ENCODE data around the gene IL32.
"Not testable (repeated sequence)": the region's sequence is repeated elsewhere in the genome, so short reads cannot be mapped to it uniquely, and the experiment has no call there.

Gene IL32

DNA sequence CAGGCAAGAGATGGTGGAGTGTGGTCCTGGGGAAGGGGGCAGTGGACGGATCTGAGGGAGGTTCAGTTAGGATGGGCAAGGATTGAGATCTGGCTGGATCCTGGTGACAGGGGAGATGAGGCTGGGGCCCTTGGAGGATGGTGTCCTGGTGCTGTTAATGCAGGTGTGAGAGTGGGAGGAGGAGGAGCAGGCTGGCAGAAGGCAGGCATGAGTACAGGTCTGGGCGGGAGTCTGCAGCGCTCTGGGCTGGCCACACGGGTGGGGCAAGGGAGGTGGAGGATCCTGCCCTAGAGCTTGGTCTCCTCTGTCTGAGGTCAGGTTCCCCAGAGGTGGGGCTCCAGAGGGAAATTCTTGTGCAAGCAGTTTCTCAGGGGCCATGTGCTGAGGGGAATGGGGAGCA lies 6.7 kb downstream of the IL32 start:
- DNase-seq = not testable (repeated sequence)

DNA sequence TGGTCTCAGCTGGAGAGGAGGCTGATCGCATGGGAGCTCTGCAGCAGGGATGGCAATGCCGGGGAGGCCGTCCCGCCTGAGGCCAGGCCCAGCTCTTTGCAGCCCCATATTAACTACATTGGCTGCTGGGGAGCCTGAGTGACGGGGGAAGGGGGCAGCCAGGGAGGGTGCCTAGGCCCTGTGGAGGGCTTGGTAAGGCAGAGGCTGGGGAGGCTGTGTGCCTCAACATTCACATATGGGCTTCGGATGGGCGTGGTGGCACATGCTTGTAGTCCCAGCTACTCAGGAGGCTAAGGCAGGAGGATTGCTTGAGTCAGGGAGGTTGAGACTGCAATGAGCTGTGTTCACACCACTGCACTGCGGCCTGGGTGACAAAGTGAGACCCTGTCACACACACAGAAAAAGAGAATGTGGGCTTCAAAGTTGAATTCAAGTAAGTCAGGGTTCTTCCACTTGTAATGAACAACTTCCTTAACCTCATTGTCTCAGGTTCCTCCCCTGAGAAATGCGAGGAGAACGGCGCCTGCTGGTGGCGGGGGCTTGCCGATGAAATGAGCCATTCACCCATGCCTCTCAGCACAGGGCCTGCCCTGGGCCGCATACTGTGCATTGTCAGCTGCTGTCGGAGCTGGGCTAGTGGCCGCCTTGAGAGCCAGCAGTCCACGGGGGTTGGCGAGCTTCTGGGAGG lies 7.3 kb downstream of the IL32 start:
- not testable (repeated sequence) for DNase-seq

DNA sequence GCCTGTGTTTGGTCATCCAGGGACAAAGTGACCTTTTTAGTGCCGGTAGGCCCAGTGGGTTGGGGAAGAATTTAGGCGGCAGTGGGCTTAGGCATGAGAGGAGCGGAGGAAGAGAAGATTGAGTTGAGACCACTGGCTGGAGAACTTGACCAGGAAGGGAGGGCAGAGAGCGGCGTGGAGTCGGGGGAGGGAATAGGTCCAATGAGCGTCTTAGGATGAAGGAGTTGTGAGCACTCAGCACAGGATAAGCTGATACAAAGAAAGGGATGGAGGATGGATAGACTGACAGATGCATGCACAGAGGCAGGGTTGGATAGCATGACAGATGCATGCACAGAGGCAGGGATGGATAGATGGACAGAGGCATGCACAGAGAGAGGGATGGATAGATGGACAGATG lies 8.0 kb downstream of the IL32 start:
- no peak for DNase-seq

DNA sequence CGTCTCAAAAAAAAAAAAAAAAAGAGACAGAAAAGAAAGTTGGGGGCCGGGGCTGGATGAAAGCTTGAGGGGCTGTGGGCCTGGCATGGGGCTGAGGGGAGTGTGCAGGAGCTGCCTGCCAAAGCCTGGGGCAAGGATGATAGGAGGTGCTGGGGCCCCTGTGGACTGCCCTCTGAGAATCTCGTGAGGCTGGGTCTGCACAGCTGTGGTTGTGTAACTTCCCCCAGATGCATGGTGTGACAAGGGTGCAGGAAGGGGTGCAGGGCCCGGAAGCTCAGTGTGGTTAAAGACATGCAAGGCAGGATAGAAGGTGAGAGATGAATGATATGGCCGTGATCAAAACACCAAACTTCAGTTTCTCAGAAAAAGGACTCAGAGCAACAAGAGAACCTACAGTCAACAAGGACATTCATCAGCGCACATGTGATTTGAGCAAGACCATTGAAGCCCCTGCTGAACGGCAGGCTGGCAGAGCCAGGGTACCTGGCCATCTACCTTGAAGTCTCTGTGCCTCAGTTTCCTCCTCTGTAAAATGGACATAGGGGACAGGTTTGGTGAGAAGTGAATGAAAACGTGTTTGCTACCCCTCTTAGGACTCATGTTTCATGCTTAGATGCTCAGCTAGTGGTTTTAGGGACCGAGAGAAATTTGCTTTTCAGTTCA lies 9.6 kb downstream of the IL32 start:
- DNase-seq = peak; percentile 59 to 68

DNA sequence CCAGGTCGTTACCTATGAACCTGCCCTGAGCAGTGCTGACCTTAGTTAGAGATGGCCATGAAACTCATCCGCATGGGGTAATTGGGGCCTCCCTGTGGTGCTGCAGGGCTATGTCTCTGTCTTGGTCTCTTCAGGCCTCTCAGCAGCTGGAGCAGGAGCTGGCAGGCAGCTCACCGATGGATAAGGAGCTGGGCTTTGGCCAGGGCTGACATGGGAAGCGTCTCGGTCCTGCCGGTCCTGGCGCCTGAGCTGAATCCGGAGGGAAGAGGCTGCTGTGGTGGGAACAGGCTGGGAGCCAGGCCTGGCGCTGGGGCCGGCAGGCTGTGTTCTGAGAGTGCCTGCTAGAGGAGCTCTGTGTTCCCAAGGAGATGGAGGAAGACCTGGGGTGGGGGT lies 10.1 kb downstream of the IL32 start:
- DNase-seq = no peak

DNA sequence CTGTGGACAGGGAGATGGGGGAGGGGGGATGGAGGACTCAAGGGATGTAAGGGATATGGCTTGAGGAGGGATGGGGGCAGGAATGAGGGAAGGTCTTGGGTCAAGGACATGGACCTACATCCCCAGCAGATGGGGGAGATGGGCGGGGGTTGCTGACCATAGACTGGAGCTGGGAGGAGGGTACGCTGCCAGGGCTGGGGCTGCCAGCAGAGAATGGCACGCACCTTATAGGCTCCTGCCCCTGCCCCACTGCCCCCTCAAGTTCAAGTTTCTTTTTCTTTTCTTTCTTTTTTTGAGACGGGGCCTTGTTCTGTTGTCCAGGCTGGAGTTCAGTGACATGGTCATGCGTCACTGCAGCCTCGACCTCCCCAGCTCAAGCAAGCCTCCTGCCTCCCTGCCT lies 10.5 kb downstream of the IL32 start:
- not testable (repeated sequence) for DNase-seq

DNA sequence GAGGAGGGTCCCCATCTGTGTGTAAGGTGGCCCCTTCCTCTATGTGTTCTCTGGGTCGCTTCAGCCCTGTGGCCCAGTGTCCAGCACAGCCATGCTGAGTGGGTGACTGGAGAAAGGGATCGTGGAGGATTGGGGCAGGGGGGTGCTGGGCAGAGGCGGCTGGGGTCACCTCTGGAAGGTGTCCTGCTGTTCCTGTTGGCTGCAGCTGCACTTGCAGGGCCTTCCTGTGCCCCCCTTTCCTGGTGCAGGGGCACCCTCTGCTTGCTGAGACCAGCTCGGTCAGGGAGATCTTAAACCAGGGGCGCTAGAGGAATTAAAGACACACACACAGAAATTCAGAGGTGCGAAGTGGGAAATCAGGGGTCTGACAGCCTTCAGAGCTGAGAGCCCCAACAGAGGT lies 11.1 kb downstream of the IL32 start:
- DNase-seq = no peak

DNA sequence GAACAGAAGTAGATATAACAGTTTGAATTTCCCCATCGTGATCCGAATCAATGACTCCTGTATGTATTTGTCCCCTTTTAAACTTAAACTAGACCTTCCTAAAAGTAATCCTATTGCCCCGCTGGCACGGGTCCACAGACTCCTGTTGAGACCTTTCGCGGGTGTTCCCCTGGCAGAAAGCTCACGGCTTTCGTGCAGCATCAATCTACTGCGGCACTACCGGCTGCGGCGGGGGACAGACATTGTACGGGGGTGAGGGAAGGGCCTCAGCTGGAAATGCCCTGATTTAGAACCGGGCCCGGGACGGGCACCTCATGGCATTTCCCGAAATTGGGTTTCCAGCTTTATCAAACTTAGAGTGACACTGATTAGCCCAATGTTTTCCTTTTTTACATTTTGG lies 14.6 kb downstream of the IL32 start:
- DNase-seq = no peak

DNA sequence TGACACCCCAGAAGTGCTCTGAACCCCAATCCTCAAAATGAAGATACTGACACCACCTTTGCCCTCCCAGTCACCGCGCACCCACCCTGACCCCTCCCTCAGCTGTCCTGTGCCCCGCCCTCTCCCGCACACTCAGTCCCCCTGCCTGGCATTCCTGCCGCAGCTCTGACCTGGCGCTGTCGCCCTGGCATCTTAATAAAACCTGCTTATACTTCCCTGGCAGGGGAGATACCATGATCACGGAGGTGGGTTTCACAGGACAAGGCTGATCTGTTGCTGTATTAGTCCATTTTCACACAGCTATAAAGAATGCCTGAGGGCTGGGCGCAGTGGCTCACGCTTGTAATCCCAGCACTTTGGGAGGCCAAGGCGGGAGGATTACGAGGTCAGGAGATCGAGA lies 16.5 kb downstream of the IL32 start:
- not testable (repeated sequence) for DNase-seq

DNA sequence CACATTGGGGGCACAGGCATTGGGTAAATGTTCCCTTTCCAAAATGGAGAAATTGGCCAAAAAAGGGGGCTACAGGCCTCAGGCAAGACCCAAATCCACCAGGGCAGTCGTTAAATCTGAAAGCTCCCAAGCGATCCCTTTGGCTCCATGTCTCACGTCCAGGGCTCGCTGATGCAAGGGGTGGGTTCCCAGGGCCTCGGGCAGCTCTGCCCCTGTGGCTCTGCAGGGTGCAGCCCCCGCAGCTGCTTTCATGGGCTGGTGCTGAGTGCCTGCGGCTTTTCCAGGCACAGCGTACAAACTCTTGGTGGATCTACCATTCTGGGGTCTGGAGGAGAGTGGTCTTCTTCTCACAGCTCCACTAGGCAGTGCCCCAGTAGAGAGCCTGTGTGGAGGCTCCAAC lies 18.0 kb downstream of the IL32 start:
- not testable (repeated sequence) for DNase-seq

DNA sequence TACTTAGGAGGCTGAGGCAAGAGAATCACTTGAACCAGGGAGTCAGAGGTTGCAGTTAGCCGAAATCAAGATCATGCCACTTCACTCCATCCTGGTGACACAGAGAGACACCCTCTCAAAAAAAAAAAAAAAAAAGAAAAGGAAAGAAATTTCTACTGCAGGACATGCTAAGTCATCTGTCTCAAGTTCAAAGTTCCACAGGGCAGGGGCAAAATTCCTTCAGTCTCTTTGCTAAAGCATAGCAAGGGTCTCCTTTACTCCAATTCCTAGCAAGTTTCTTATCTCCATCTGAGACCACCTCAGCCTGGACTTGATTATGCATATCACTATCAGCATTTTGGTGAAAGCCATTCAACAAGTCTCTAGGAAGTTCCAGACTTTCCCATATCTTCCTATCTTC lies 19.1 kb downstream of the IL32 start:
- DNase-seq = no peak

DNA sequence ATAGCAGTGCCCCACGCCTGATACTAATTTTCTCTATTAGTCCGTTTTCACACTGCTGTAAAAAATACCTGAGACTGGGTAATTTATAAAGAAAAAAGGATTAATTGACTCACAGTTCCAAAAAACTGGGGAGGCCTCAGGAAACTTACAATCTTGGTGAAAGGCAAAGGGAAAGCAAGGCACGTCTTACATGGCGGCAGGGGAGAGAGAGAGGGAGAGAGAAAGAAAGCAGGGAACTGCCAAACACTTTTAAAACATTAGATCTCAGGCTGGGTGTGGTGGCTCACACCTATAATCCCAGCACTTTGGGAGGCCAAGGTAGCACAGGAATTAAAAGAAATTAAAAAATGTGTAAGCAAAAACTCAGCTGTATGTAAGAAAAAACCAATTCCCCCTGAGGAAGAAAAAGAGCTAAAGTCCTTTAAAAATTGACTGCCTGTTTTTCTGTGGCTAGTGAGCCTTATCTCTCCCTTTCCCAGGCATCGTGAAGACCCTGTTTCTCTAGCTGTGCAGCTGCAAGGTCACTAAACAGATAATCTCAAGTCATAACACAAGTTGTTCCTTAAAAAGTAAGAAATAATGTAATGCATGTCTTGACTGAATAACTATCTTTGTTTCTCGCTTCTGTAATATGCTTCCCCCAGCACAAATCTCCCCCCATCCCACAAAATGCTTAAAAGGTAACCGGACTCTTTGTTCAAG lies 19.7 kb downstream of the IL32 start:
- DNase-seq = no peak

DNA sequence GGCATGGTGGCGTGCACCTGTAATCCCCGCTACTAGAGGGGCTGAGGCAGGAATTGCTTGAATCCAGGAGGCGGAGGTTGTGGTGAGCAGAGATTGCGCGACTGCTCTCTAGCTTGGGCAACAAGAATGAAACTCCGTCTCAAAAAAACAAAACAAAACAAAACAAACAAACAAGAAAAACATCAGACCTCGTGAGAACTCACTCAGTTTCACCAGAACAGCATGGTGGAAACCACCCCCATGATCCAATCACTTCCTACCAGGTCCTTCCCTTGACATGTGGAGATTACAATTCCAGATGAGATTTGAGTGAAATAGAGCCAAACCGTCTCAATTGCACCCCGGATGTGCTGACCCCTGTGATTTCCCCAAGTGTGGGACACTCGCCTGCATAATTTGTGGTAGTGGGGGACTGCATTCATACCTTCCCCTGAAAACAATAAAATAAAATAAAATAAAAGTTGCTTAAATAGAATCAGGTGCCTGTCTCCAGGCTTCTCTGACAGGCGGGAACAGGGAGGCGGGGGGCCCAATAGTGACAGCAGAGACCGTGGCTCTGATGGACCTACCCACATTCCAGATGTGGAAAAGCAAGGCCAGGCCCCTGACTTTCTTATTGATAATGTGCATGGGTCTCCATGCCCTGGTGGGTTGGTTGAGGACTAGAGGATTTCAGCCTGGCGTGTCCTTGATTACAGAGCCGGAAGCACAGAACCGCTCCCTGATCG lies 20.6 kb downstream of the IL32 start:
- DNase-seq = no peak

DNA sequence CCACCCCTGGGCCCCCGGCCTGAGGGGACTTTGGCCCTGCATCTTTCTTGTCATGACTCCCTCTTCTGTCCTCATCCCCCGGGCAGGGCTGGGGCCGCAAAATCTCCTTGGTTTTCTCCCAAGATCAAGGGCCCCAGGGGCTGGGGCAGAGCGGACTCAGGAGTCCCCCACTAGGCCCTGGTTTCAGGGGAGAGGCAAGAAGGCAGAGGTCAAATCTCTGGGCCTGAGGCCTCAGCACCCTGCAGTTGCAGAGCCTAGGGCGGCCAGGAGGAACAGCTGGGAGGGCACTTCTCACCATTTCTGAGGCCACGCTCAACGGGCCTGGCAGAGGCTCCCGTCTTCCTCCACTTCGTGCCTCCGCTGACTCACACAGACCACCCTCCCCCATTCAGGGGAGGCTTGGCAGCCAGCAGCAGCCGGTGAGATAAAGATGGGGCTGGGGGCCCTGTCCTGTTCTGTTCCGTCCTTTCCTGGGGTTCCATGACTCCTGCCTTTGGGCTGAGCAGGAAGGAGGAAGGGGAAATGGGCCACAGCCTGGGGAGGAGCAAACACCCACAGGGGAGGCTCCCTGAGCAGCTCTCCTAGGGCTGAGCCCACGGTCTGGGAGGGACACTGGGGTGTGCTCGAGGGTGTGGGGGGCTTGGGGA lies 21.3 kb downstream of the IL32 start:
- peak in 1 of 2 donors; percentile 22 for DNase-seq

DNA sequence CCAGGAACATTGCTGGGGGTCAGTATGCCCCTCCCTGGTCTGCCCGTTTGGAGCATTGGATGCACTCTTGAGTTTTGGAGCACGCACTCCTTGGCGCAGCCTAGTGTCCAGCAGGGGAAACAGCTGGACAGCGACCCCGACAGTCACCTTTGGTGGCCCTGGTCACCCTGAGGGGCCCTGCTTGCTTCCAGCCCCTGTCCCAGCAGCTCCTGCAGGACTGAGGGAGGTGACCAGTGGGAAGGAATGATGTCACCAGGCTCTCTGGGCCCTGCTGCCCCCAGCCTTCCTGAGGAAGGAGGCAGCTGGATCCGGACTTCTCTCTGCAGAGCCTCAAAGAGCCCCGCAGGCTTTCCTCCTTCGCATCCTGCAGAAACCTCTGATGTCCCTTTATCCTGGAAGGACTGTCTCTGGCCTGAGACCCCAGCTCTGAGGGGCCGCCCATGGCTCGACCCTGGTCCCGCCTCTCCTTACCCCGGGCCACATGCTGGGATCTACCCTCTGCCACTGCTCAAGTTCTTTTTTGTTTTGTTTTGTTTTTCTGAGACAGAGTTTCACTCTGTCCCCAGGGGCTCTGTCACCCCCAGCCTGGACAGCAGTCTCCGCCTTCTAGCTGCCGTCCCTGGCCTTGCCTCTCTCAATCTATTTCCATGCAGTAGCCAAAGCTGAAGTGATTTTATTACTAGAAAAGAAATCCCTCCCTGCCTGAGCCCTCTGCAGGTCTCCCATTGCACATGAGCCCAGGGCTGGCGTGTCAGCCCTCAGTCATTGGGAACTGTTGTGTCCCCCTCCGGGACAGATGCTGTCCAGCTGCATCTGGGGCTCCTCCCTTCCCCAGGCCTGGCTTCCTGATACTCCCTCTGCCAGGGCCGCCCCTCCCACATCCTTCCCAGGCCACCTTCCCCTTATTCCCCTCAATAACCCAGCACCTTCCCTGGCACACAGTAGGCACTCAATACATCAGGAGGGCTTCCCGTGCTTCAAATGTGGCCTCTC lies 22.1 kb downstream of the IL32 start:
- no peak for DNase-seq

DNA sequence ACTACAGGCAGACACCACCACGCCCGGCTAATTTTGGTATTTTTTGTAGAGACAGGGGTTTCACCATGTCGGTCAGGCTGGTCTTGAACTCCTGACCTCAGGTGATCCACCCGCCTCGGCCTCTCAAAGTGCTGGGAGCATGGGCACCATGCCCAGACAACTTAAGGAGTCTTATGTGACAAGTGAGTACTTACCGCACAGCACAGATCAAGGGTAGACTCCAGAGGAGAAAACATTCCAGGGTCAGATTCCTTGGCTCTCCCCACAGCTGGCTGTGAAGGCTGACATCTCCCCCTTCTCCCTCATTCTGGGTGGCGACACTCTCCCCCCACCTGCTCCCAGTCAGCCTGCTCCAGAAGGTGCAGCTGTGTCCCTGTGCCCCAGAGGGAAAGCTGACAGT lies 23.0 kb downstream of the IL32 start:
- no peak for DNase-seq

DNA sequence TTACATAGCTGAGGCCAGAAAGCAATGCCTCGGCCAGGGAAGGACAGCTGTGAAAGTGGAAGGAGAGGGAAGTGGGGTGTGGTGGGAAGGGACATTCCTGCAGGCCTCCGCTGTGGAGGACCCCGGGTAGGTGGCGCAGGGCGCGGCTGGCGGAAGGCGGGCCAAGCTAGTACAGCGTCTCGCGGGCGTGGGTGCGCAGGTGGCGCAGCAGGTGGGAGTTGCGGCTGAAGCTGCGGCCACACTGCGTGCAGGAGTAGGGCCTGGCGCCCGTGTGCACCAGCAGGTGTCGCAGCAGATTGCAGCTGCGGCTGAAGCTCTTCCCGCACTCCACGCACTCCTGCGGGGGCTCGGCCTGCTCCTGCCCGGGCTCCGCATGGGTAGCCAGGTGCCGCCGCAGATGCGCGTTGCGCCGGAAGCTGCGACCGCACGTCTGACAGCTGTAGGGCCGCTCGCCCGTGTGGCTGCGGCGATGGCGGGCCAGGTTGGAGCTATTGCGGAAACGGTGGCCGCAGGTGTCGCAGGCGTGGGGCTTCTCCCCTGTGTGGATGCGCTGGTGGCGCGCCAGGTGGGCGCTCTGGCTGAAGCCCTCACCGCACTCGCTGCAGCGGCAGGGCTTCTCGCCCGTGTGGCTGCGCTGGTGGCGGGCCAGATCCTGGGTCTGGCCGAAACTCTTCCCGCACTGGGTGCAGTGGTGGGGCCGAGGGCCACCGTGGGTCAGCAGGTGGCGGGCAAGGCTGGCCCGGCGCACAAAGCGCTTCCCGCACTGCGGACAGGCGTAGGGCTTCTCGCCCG lies 23.7 kb downstream of the IL32 start:
- DNase-seq = no peak

DNA sequence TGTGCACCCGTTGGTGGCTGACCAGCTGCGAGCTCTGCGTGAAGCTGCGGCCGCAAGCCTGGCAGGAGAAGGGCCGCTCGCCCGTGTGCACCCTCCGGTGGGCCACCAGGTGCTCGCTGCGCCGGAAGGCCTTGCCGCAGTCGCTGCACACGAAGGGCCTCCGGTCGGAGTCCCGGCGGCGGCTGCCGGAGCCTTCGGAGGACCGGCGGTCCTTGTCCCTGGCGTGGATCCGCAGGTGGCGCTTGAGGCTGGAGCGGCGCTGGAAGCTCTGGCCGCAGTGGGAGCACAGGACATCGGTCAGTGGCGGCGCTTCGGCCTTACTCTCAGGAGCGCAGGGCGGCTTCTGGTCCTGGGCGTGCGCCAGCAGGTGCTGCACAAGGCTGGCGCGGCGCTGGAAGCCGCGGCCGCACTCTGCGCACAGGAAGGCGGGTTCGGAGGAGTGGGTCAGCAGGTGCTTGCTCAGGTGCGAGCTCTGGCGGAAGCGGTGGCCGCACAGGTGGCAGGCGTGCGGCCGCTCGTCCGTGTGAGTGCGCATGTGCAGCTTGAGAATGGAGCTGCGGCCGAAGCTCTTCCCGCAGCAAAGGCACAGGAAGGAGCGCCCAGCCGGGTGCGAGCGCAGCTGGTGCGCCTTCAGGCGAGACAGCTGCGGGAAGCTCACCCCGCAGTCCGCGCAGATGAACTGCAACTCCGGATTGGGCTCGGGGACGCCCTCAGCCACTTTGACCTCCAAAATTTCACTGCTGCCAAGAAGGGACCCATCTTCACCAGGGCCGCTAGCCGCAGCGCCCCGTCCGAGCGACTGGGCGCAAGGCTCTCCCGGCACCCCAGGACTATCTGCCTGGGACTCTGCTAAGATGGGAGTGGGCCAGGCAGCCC lies 24.5 kb downstream of the IL32 start:
- no peak for DNase-seq

DNA sequence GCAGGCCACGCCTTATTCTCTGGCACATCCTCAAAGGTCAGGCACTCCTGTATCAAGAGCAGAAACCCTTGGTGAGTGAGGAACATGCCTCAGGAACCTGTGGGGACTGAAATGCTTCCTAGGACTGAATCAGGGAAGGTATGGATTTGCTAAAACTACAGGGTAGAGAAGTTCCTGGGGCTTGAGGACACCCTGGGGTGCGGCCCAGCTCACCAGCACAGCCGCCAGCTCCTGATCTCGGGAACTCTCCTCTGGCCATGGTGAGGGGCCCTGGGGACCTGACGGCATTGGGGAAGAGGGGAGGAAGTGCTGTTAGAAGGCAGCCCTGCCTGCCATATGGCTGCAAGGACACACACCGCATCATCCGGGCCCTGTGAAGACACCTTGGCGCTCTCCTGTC lies 26.1 kb downstream of the IL32 start:
- DNase-seq = no peak

DNA sequence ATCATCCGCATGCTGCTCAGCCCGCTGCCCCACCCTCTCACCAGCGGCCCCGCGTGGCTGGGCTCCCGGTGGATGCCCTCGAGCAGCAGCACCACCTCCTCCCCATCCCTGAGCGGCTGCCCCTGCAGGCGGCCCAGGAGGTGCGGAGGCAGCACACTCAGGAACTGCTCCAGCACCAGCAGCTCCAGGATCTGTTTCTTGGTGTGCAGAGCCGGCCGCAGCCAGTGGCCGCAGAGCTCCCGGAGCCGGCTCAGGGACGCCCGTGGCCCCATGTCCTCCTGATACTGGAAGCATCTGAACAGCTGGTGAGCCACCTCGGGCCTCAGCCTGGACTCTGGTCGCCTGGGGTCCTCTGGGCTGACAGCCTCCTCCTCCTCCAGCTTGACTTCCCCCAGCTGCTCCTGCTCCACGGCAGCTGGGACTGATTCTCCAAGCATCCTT lies 27.1 kb downstream of the IL32 start:
- DNase-seq = no peak
